Nephron progenitor cell (in vitro differentiated cells): Measurements from ENCODE around the gene CAMK1D.
"Not testable (repeated sequence)": the region's sequence is repeated elsewhere in the genome, so short reads cannot be mapped to it uniquely, and the experiment has no call there.

Source experiments
- DNase-seq: peaks from one replicate; pipeline ENCODE4 v3.0.0; 2021
- H3K27ac Mint-ChIP-seq: 2 replicates; pipeline ENCODE4 v1.8.0; 2021; ENCODE audit warnings: mild to moderate bottlenecking, moderate library complexity, mixed read lengths
- H3K27me3 Mint-ChIP-seq: 2 replicates; pipeline ENCODE4 v1.8.0; 2021; ENCODE audit warnings: mild to moderate bottlenecking, low read depth, mixed read lengths; ENCODE audit not compliant: poor library complexity
- H3K36me3 Mint-ChIP-seq: 2 replicates; pipeline ENCODE4 v1.8.0; 2021; ENCODE audit warnings: low read depth, mixed read lengths
- H3K4me1 Mint-ChIP-seq: 2 replicates; pipeline ENCODE4 v1.8.0; 2021; ENCODE audit warnings: mixed read lengths
- H3K4me3 Mint-ChIP-seq: 2 replicates; pipeline ENCODE4 v1.8.0; 2021; ENCODE audit warnings: mild to moderate bottlenecking, moderate library complexity, mixed read lengths
- H3K9me3 Mint-ChIP-seq: 2 replicates; pipeline ENCODE4 v1.8.0; 2021; ENCODE audit warnings: mild to moderate bottlenecking, moderate library complexity, mixed read lengths
- CTCF ChIP-seq: fragments of 200-600 bp; sonication (generic); IDR thresholded peaks from 2 replicates; pipeline ENCODE4 v1.5.0; 2021; ENCODE audit warnings: antibody characterized with exemption

CAMK1D gene

GRCh38 chr10:12710594-12711349, 361.4 kb downstream of the CAMK1D start:
- DNase-seq: peak; percentile 83
- Mint-ChIP-seq H3K27ac (no peak overlapping the region), H3K9me3 (no peaks in the 10 kb centered on the region), H3K4me1 (peaks cover 38% of the 10 kb centered on the region), H3K4me3 (no peak overlapping the region), H3K27me3 (peaks cover 13% of the 10 kb centered on the region), H3K36me3 (no peaks in the 10 kb centered on the region)
- peak; percentile 88 for TF ChIP-seq CTCF

- no peak overlapping the region for H3K4me3 Mint-ChIP-seq
- no peaks in the 10 kb centered on the region for H3K9me3 Mint-ChIP-seq
- H3K36me3 Mint-ChIP-seq: no peaks in the 10 kb centered on the region
- TF ChIP-seq CTCF: no peak
- DNase-seq: no peak
- peaks cover 15% of the 10 kb centered on the region for H3K27me3 Mint-ChIP-seq
- H3K4me1 Mint-ChIP-seq: peaks cover 38% of the 10 kb centered on the region
- H3K27ac Mint-ChIP-seq: no peak overlapping the region
These were observed 362.0 kb downstream of the CAMK1D start for GRCh38 chr10:12711350-12711708.

GRCh38 chr10:12712293-12712983, 363.1 kb downstream of the CAMK1D start:
- Mint-ChIP-seq H3K4me3 (no peak overlapping the region), H3K27me3 (peaks cover 15% of the 10 kb centered on the region), H3K9me3 (no peaks in the 10 kb centered on the region), H3K36me3 (no peaks in the 10 kb centered on the region), H3K27ac (no peak overlapping the region), H3K4me1 (peaks cover 29% of the 10 kb centered on the region)
- no peak for DNase-seq
- TF ChIP-seq CTCF: no peak

GRCh38 chr10:12712984-12713316, 363.6 kb downstream of the CAMK1D start:
- H3K36me3 Mint-ChIP-seq, DNase-seq, H3K4me3 Mint-ChIP-seq, H3K27ac Mint-ChIP-seq, H3K9me3 Mint-ChIP-seq: not testable (repeated sequence)
- H3K27me3 Mint-ChIP-seq: peaks cover 15% of the 10 kb centered on the region
- peaks cover 24% of the 10 kb centered on the region for H3K4me1 Mint-ChIP-seq

GRCh38 chr10:12716042-12716441, 366.7 kb downstream of the CAMK1D start:
- no peak for TF ChIP-seq CTCF
- Mint-ChIP-seq H3K4me3 (no peak overlapping the region), H3K27me3 (peaks cover 15% of the 10 kb centered on the region)

GRCh38 chr10:12717981-12718707, 368.8 kb downstream of the CAMK1D start:
- no peaks in the 10 kb centered on the region for H3K9me3 Mint-ChIP-seq
- H3K4me3 Mint-ChIP-seq: no peak overlapping the region
- DNase-seq: no peak
- H3K27me3 Mint-ChIP-seq: peaks cover 7% of the 10 kb centered on the region
- no peak overlapping the region for H3K27ac Mint-ChIP-seq
- H3K36me3 Mint-ChIP-seq: no peaks in the 10 kb centered on the region
- TF ChIP-seq CTCF: peak; percentile 24
- H3K4me1 Mint-ChIP-seq: no peaks in the 10 kb centered on the region

More at GRCh38 chr10:12716042-12716441, 366.7 kb downstream of the CAMK1D start:
- H3K27ac Mint-ChIP-seq: no peak overlapping the region
- no peak for DNase-seq
- H3K4me1 Mint-ChIP-seq: peaks cover 3% of the 10 kb centered on the region
- no peaks in the 10 kb centered on the region for H3K9me3 Mint-ChIP-seq
- no peaks in the 10 kb centered on the region for H3K36me3 Mint-ChIP-seq
